Measurements from ENCODE around the gene PLTP.

The PLTP gene

DNA sequence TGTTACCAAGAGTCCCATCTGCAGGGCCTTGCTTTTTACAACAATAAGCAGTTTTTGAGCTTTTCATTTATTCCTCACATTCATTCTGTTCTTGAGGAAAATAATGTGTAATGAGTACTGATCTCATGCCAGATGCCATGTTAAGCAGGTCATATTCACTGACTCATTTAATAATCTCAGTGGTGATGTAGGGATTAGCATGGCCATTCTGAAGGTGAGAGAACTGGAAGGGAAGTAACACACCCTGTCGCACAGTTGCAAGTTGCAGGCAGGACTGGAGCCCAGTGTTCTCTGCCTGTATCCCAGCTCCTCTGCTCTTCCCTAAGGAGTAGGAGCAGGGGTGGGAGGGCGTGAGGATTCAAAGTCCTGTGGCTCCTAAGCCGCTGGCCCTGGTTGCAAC, 28.1 kb upstream of the PLTP start:
- Histone ChIP-seq H3K4me2 (ENCODE audit: low read length) (no peak overlapping the region), H2AFZ (ENCODE audit: insufficient read depth, low read length, poor library complexity) (no peak overlapping the region), H2BK12ac (ENCODE audit: low read length) (no peak overlapping the region), H3K23ac (ENCODE audit: low read length) (no peak overlapping the region), H3K4me3 (ENCODE audit: low read depth, low read length) (no peak overlapping the region), H2BK120ac (ENCODE audit: insufficient read depth, low read length, poor library complexity) (no peak overlapping the region), H3K79me2 (ENCODE audit: control insufficient read depth, insufficient read depth, low read length, poor library complexity) (no peaks in the 10 kb centered on the region), H3K14ac (ENCODE audit: low read length) (no peak overlapping the region), H3K27ac (ENCODE audit: low read depth, low read length) (no peak overlapping the region), H4K8ac (ENCODE audit: low read depth, low read length) (no peak overlapping the region), H3K9me3 (ENCODE audit: insufficient read depth, low read depth, low read length) (peaks cover 5% of the 10 kb centered on the region), H3K9ac (ENCODE audit: low read length) (no peak overlapping the region), H3K4ac (ENCODE audit: low read depth, low read length) (no peak overlapping the region), H3K27me3 (ENCODE audit: insufficient read depth, low read length) (no peaks in the 10 kb centered on the region), H3K79me1 (ENCODE audit: low read length) (no peaks in the 10 kb centered on the region), H2BK5ac (ENCODE audit: low read depth, low read length, poor library complexity) (no peak overlapping the region), H3K4me1 (ENCODE audit: control insufficient read depth in 1 of 2, insufficient read depth in 2 of 2, low read length in 2 of 2) (no peaks in the 10 kb centered on the region), H3K18ac (ENCODE audit: low read length) (no peak overlapping the region), H4K12ac (ENCODE audit: low read depth, low read length) (no peak overlapping the region), H4K91ac (ENCODE audit: low read depth, low read length) (no peak overlapping the region), H3K36me3 (ENCODE audit: control insufficient read depth in 1 of 2, insufficient read depth in 2 of 2, low read length in 2 of 2) (peaks cover 54 to 62% of the 10 kb centered on the region in 2 experiments), H2AK5ac (ENCODE audit: low read length) (no peak overlapping the region)
- no peak for DNase-seq
- WGBS (ENCODE audit: extremely low coverage, insufficient coverage, insufficient read length): no CpG with 5 or more reads among the region's 3 CpGs

GRCh38 chr20:45938727-45939438, 26.9 kb upstream of the PLTP start:
- no peak overlapping the region for H3K27ac ChIP-seq (ENCODE audit: low read depth, low read length)
- H2AFZ ChIP-seq (ENCODE audit: insufficient read depth, low read length, poor library complexity): no peak overlapping the region
- H3K14ac ChIP-seq (ENCODE audit: low read length): no peak overlapping the region
- no peak overlapping the region for H4K12ac ChIP-seq (ENCODE audit: low read depth, low read length)
- H3K4me3 ChIP-seq (ENCODE audit: low read depth, low read length): peak overlapping the region; percentile 27
- H2BK5ac ChIP-seq (ENCODE audit: low read depth, low read length, poor library complexity): no peak overlapping the region
- no peak overlapping the region for H2BK120ac ChIP-seq (ENCODE audit: insufficient read depth, low read length, poor library complexity)
- H3K27me3 ChIP-seq (ENCODE audit: insufficient read depth, low read length): no peaks in the 10 kb centered on the region
- no peak overlapping the region for H4K91ac ChIP-seq (ENCODE audit: low read depth, low read length)
- H2BK12ac ChIP-seq (ENCODE audit: low read length): no peak overlapping the region
- no peak overlapping the region for H3K4me2 ChIP-seq (ENCODE audit: low read length)
- no peak overlapping the region for H3K18ac ChIP-seq (ENCODE audit: low read length)
- no peak for DNase-seq
- no peak overlapping the region for H3K23ac ChIP-seq (ENCODE audit: low read length)
- no peak overlapping the region for H3K4ac ChIP-seq (ENCODE audit: low read depth, low read length)
- peaks cover 10% of the 10 kb centered on the region for H3K79me1 ChIP-seq (ENCODE audit: low read length)
- H3K79me2 ChIP-seq (ENCODE audit: control insufficient read depth, insufficient read depth, low read length, poor library complexity): peaks cover 8% of the 10 kb centered on the region
- peaks cover 5% of the 10 kb centered on the region for H3K9me3 ChIP-seq (ENCODE audit: insufficient read depth, low read depth, low read length)
- no peak overlapping the region for H2AK5ac ChIP-seq (ENCODE audit: low read length)
- no CpG with 5 or more reads among the region's 13 CpGs for WGBS (ENCODE audit: extremely low coverage, insufficient coverage, insufficient read length)
- H3K36me3 ChIP-seq (ENCODE audit: control insufficient read depth in 1 of 2, insufficient read depth in 2 of 2, low read length in 2 of 2): peaks cover 49 to 50% of the 10 kb centered on the region in 2 experiments
- H3K4me1 ChIP-seq (ENCODE audit: control insufficient read depth in 1 of 2, insufficient read depth in 2 of 2, low read length in 2 of 2): no peaks in the 10 kb centered on the region
- H4K8ac ChIP-seq (ENCODE audit: low read depth, low read length): no peak overlapping the region
- H3K9ac ChIP-seq (ENCODE audit: low read length): peak overlapping the region; percentile 28

DNA sequence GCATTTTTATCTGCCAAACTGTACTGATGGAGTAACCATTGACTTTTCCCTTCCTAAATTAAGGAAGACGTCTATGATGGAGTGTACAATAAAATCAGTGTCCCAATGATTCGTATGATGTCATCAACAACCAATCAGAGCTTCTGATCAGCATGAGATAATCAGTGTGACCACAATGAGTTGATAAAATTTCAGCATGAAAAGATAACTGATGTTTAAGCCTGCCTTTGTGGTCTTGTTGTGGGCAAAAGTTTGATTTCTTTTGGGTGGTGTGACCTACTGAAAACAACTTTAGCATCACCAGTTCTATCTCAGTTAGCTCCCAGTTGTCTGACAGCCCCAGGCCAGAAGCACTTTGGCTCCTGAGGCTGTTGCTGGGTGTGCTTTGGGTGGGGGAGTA, 25.8 kb upstream of the PLTP start:
- Histone ChIP-seq H3K23ac (ENCODE audit: low read length) (no peak overlapping the region), H3K79me1 (ENCODE audit: low read length) (peaks cover 12% of the 10 kb centered on the region), H3K18ac (ENCODE audit: low read length) (no peak overlapping the region), H3K27ac (ENCODE audit: low read depth, low read length) (no peak overlapping the region), H3K4me1 (ENCODE audit: control insufficient read depth in 1 of 2, insufficient read depth in 2 of 2, low read length in 2 of 2) (peaks cover 2 to 4% of the 10 kb centered on the region in 2 experiments), H2BK5ac (ENCODE audit: low read depth, low read length, poor library complexity) (no peak overlapping the region), H2AFZ (ENCODE audit: insufficient read depth, low read length, poor library complexity) (no peak overlapping the region), H3K27me3 (ENCODE audit: insufficient read depth, low read length) (no peaks in the 10 kb centered on the region), H2BK120ac (ENCODE audit: insufficient read depth, low read length, poor library complexity) (no peak overlapping the region), H4K12ac (ENCODE audit: low read depth, low read length) (no peak overlapping the region), H3K9me3 (ENCODE audit: insufficient read depth, low read depth, low read length) (peaks cover 5% of the 10 kb centered on the region), H3K36me3 (ENCODE audit: control insufficient read depth in 1 of 2, insufficient read depth in 2 of 2, low read length in 2 of 2) (peaks cover 39 to 41% of the 10 kb centered on the region in 2 experiments), H2AK5ac (ENCODE audit: low read length) (no peak overlapping the region), H3K79me2 (ENCODE audit: control insufficient read depth, insufficient read depth, low read length, poor library complexity) (peaks cover 10% of the 10 kb centered on the region), H3K9ac (ENCODE audit: low read length) (no peak overlapping the region), H3K4me2 (ENCODE audit: low read length) (no peak overlapping the region), H3K4ac (ENCODE audit: low read depth, low read length) (no peak overlapping the region), H3K4me3 (ENCODE audit: low read depth, low read length) (no peak overlapping the region), H2BK12ac (ENCODE audit: low read length) (no peak overlapping the region), H3K14ac (ENCODE audit: low read length) (no peak overlapping the region), H4K91ac (ENCODE audit: low read depth, low read length) (no peak overlapping the region), H4K8ac (ENCODE audit: low read depth, low read length) (no peak overlapping the region)
- WGBS (ENCODE audit: extremely low coverage, insufficient coverage, insufficient read length): no CpG with 5 or more reads among the region's 2 CpGs
- DNase-seq: no peak

- Histone ChIP-seq H3K23ac (ENCODE audit: low read length) (no peak overlapping the region), H3K79me2 (ENCODE audit: control insufficient read depth, insufficient read depth, low read length, poor library complexity) (peaks cover 10% of the 10 kb centered on the region), H3K4me3 (ENCODE audit: low read depth, low read length) (peak overlapping the region; percentile 58), H3K4me2 (ENCODE audit: low read length) (peak overlapping the region; percentile 82), H4K8ac (ENCODE audit: low read depth, low read length) (peak overlapping the region; percentile 22), H3K27ac (ENCODE audit: low read depth, low read length) (no peak overlapping the region), H2BK12ac (ENCODE audit: low read length) (no peak overlapping the region), H3K9ac (ENCODE audit: low read length) (no peak overlapping the region), H3K9me3 (ENCODE audit: insufficient read depth, low read depth, low read length) (peaks cover 2% of the 10 kb centered on the region), H3K4ac (ENCODE audit: low read depth, low read length) (peak overlapping the region; percentile 39), H2AK5ac (ENCODE audit: low read length) (no peak overlapping the region), H4K91ac (ENCODE audit: low read depth, low read length) (no peak overlapping the region), H4K12ac (ENCODE audit: low read depth, low read length) (no peak overlapping the region), H2BK5ac (ENCODE audit: low read depth, low read length, poor library complexity) (no peak overlapping the region), H3K36me3 (ENCODE audit: control insufficient read depth in 1 of 2, insufficient read depth in 2 of 2, low read length in 2 of 2) (peaks cover 31 to 33% of the 10 kb centered on the region in 2 experiments), H3K27me3 (ENCODE audit: insufficient read depth, low read length) (no peaks in the 10 kb centered on the region), H3K4me1 (ENCODE audit: control insufficient read depth in 1 of 2, insufficient read depth in 2 of 2, low read length in 2 of 2) (peaks cover 2 to 4% of the 10 kb centered on the region in 2 experiments), H3K18ac (ENCODE audit: low read length) (no peak overlapping the region), H3K14ac (ENCODE audit: low read length) (no peak overlapping the region), H2AFZ (ENCODE audit: insufficient read depth, low read length, poor library complexity) (peak overlapping the region; percentile 30), H3K79me1 (ENCODE audit: low read length) (peaks cover 12% of the 10 kb centered on the region), H2BK120ac (ENCODE audit: insufficient read depth, low read length, poor library complexity) (no peak overlapping the region)
- DNase-seq: no peak
- no CpG with 5 or more reads among the region's 21 CpGs for WGBS (ENCODE audit: extremely low coverage, insufficient coverage, insufficient read length)
These were observed 23.6 kb upstream of the PLTP start for GRCh38 chr20:45935416-45936046.

Measured in trophoblast cell (in vitro differentiated cells and primary cell).